GM06990 (cell line): Measurements from ENCODE around the gene SHISA6.

Source experiments
- DNase-seq: peaks from one replicate; pipeline ENCODE4 v3.0.0-alpha.2; 2011; ENCODE audit not compliant: insufficient read length; ENCODE audit errors: extremely low read depth
- H3K27me3 ChIP-seq: replicated peaks from 2 replicates; pipeline ENCODE4 v1.6.0; 2011; ENCODE audit warnings: low read length; ENCODE audit not compliant: control insufficient read depth, insufficient read depth
- H3K36me3 ChIP-seq: 2 replicates; pipeline ENCODE4 v1.5.1; 2011; ENCODE audit warnings: low read length; ENCODE audit not compliant: control insufficient read depth, insufficient read depth
- H3K4me3 ChIP-seq: replicated peaks from 2 replicates; pipeline ENCODE4 v1.5.1; 2011; ENCODE audit warnings: low read depth, mild to moderate bottlenecking, control low read depth, low read length
- CTCF ChIP-seq: IDR thresholded peaks from 2 replicates; pipeline ENCODE4 v1.5.1; 2011; ENCODE audit warnings: low read length, control low read depth, mild to moderate bottlenecking, inconsistent platforms; ENCODE audit not compliant: insufficient read depth, poor library complexity, severe bottlenecking

Gene SHISA6

GRCh38 chr17:11406716-11407115, 165.7 kb downstream of the SHISA6 start:
- Histone ChIP-seq H3K36me3 (no peaks in the 10 kb centered on the region), H3K4me3 (no peak overlapping the region), H3K27me3 (no peaks in the 10 kb centered on the region)
- DNase-seq: no peak
- TF ChIP-seq CTCF: no peak

GRCh38 chr17:11412654-11413053, 171.6 kb downstream of the SHISA6 start:
- Histone ChIP-seq H3K4me3 (no peak overlapping the region), H3K36me3 (no peaks in the 10 kb centered on the region), H3K27me3 (no peaks in the 10 kb centered on the region)
- no peak for DNase-seq
- TF ChIP-seq CTCF: no peak

GRCh38 chr17:11418342-11418741, 177.3 kb downstream of the SHISA6 start:
- no peak for DNase-seq
- H3K27me3 ChIP-seq: no peaks in the 10 kb centered on the region
- no peak for TF ChIP-seq CTCF
- H3K36me3 ChIP-seq: no peaks in the 10 kb centered on the region
- no peak overlapping the region for H3K4me3 ChIP-seq

GRCh38 chr17:11430751-11431150, 189.7 kb downstream of the SHISA6 start:
- TF ChIP-seq CTCF: no peak
- no peak for DNase-seq
- H3K36me3 ChIP-seq: no peaks in the 10 kb centered on the region
- H3K27me3 ChIP-seq: no peaks in the 10 kb centered on the region
- no peak overlapping the region for H3K4me3 ChIP-seq

- DNase-seq: no peak
- no peak for TF ChIP-seq CTCF
- no peaks in the 10 kb centered on the region for H3K36me3 ChIP-seq
- no peak overlapping the region for H3K4me3 ChIP-seq
- H3K27me3 ChIP-seq: no peaks in the 10 kb centered on the region
Observed at GRCh38 chr17:11438673-11439072, 197.7 kb downstream of the SHISA6 start.

- H3K36me3 ChIP-seq: no peaks in the 10 kb centered on the region
- no peak for DNase-seq
- H3K27me3 ChIP-seq: no peaks in the 10 kb centered on the region
- no peak for TF ChIP-seq CTCF
- no peak overlapping the region for H3K4me3 ChIP-seq
Observed at GRCh38 chr17:11441004-11441403, 200.0 kb downstream of the SHISA6 start.
